Activated naive CD4-positive, alpha-beta T cell treated with Interleukin-2 at 50 U/mL for 16 hours (primary cell): ENCODE data around the gene SUN3.
"Not testable (repeated sequence)": the region's sequence is repeated elsewhere in the genome, so short reads cannot be mapped to it uniquely, and the experiment has no call there.

Experiments used
- DNase-seq: peaks from one replicate; pipeline ENCODE4 v3.0.0-alpha.2; 2020

Gene SUN3

DNA sequence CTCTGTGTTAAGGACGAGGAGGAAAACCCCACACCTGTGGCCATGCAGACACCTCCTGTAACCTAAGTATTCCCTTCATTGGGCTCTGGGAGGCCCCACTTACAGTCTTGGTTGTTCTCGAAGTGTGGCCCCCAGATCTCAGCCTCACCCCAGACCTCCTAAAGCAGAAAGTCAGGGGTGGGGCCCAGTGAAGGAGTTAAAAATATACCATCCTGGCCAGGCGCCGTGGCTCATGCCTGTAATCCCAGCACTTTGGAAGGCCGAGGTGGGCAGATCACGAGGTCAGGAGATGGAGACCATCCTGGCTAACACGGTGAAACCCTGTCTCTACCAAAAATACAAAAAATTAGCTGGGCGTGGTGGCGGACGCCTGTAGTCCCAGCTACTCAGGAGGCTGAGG is 86.3 kb downstream of the SUN3 start:
- DNase-seq = not testable (repeated sequence)

DNA sequence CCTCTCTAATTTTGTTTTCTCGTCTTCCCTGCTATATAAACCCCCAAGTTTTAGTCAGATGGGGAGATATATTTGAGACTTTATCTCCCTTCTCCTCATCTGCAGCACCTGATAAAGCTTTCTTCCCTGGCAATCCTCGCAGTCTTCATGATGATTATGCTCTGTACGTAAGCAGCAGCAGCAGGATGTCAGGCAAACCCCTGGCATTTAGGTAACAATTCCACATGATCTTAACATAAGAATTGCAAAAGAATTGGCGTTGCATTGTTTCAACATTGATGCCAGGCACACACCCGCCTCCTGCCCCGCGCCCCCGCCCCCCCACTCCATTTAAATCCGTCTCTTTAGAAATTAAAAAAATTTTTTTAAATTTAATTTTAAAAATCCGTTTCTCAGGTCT is 86.8 kb downstream of the SUN3 start:
- DNase-seq = no peak

GRCh38 chr7:47941136-47941844 is 87.6 kb downstream of the SUN3 start:
- no peak for DNase-seq

DNA sequence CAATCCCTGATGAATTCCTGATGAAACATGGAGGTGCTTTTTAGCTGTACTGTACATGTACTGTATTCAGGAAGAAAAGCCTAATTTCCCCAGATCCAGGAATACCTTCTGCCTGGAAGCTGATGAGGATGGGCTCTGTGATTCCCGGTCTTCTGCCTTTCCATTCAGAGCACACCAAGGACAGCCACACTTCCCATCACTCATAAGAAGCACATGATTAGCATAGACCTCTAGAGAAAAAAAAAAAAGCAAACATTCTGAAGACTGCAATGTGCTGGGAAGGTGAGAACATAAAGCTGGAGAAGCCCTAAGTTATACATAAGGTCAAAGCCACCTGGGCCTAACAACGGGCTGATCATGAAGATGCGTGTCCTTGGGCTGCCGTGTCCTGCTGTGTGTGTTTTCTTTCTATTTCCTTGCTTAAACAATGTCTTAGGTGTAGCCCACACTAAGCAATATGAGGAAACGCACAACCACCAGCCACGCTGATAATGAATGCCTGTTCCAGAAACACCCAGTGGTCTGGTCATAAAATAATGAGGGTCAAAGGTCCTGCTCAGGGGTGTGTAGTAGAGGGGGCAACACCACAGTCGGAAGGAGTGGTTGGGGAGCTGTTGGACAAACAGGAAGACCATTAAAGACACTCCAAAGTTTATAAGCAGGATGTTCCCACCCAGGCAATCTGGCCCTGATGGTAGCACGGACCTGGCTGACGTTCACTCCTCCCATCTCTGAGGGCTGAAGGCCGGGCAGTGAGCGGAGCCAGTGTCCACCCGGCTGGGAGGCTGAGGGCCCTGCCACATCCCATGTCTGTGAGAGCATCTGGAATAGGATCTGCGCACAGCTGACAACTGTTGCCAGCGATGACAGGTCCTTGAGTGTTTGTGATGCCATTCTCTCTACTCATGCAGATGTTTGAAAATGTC is 88.6 kb downstream of the SUN3 start:
- no peak for DNase-seq

- no peak for DNase-seq
These were observed 89.4 kb downstream of the SUN3 start for GRCh38 chr7:47939425-47940036.

DNA sequence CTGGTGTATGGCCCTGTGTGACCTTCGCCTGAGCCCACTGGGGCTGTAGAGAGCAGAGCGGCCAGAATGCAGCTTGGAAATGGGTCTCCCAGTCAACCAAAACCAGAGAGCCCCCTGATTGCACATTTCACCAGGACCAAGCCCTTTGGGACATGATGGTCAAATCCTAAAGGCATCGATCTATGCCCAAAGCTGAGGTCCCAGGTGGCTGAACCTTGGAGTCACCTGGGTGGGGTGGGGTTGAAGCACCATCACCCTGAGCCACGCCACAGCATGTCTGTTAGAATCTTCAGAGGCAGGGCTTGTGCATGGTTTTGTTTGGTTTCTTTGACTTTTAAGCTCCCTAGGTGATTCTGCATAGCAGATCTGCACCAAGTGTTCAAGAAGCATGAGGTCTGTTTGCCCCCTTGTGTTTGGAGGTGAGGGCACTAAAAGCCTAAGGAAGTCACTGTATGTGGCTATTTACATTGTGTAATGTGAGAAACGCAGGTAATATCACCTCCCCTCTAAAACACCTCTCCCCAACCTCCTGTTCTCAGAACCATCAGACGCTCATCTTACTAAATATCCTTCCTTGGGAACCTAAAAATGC is 90.2 kb downstream of the SUN3 start:
- DNase-seq = no peak

DNA sequence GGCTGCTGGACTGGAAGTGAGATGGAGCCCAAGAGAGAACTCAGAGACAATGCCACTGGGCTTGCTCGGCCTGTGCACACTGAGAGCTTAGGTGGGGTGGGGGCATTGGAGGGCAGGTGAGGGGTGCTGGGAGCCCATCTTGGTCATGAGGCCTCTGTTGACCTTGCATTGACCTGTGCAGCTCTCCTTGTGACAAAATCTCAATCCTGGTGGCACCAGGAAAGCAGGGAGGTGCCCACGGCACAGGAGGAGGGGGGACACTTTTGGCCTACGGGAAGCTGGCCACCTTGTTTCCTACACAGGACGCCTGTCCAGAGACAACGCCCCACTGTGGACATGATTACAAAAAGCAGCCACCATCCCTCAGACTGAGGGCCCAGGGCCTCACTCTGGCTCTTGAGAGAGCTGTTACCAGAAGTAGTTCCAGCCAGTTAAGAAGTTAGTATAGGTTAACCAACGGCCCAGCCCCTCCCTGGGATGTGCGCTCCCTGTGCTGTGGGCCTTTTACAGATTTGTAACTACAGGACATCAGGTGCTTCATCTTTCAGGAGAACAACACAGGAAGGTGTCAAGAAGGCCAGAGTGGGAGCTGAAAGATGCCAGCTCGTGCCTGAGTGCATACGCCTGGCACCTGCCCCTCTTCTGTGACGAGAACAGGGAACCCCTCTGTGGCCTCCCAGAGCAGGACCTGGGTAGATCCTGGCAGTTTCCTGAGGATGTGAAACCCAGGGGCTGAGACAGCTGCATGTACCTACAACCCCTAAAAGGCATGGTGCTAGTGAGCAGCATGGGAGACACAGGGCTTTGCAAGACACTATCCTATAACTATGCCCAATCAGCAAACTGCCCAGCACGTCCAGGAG is 91.0 kb downstream of the SUN3 start:
- DNase-seq = no peak
